GM19468 (cell line): ENCODE results near the gene RAB28.

ENCODE experiments used
- ATAC-seq: cut with Tn5 transposase; IDR thresholded peaks from one replicate; pipeline ENCODE4 v1.9.1; 2021; ENCODE audit warnings: mild to moderate bottlenecking, moderate library complexity, moderate number of reproducible peaks; ENCODE audit not compliant: unreplicated experiment; ENCODE audit errors: extremely low read depth

RAB28 gene

GRCh38 chr4:13329340-13329850, 154.7 kb downstream of the RAB28 start:
- ATAC-seq: no peak

- no peak for ATAC-seq
Observed at GRCh38 chr4:13328591-13328990, 155.5 kb downstream of the RAB28 start.

- ATAC-seq: no peak
Observed at GRCh38 chr4:13327991-13328390, 156.1 kb downstream of the RAB28 start.

GRCh38 chr4:13325744-13326143, 158.4 kb downstream of the RAB28 start:
- no peak for ATAC-seq

- no peak for ATAC-seq
Observed at GRCh38 chr4:13323921-13324320, 160.2 kb downstream of the RAB28 start.

- no peak for ATAC-seq
Observed at GRCh38 chr4:13322681-13323101, 161.4 kb downstream of the RAB28 start.
